ENCODE data around the gene C2orf68.
"Not testable (repeated sequence)": the region's sequence is repeated elsewhere in the genome, so short reads cannot be mapped to it uniquely, and the experiment has no call there.

The C2orf68 gene

DNA sequence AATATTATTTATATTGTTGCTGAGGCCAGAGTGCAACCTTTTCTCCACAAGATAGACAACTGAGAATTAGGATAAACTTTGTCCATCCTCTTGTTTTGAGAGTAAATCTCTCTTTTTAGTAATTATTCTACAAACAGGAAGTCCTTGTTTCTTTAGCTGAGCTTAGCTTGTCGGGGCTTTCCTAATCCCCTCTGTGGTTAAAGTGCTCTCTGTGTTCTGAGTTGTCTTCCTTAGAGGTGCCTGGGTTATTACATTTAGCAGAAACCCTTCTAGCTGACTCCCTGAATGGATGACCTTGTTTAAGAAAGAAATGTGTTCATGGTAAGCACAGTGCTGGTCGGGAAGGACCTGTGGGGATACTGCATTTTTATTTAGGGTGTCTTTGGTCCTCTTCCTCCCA, 16.8 kb upstream of the C2orf68 start:
- DNase-seq, result no peak

DNA sequence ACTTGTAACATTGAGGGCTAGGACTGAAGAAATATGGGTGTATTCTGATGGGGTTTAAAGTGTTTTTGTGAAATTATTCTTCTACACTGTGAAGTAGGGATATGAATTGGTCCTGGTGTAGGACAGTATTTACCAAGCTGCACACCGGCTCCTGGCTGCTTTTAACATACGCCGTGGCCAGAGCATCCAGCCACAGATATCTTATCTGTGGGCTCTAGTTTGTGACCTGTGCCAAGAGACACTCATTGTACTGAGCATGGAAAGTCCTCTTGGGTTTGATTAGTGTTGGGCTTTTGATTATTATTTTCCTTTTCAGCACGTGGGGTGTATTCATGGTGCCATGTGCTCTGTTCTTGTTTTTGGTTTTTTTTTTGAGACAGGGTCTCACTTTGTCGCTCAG, 12.1 kb upstream of the C2orf68 start:
- no peak for DNase-seq

DNA sequence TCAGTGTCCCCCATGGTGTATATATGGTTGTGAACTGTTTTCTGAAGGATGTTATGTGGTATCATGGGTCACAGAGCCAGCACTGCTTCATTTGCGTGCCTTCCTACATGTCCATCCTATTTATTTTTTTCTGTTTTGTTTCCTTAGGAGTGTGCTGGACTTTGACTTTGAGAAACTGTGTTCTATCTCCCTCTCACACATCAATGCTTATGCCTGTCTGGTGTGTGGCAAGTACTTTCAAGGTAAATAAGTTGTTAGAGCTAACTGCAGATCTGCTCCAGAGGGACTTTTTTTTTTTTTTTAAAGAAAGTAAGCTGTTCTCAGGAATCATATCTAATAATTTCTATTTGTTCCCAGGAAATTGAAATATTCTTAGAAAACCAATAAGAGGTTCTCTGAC, 9.5 kb upstream of the C2orf68 start:
- no peak for DNase-seq

DNA sequence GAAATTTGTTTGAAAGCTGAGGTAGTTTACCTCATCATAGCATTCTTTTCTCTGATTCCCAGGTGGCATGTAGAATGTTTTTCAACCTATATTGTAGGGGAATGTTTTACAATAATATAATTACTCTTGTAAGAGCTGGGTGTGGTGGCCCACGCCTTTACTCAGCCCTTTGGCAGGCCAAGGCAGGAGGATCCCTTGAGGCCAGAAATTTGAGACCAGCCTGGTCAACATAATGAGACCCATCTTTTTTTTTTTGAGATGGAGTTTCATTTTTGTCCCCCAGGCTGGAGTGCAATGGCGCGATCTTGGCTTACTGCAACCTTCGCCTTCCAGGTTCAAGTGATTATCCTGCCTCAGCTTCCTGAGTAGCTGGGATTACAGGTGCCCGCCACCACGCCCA, 7.8 kb upstream of the C2orf68 start:
- no peak for DNase-seq

DNA sequence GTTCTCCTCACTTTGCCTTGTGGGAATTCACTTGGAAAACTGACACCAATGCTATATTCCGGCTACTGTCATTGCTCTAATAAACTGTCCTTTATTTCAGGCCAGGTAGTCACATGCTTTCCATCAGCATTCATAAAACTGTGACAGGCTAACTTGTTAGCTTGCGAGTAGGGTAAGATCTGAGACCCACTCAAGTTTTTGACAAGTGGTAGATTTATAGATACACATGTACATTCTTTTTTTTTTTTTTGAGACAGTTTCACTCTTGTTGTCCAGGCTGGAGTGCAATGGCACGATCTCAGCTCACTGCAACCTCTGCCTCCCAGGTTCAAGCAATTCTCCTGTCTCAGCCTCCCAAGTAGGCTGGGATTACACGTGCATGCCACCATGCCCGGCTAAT, 5.9 kb upstream of the C2orf68 start:
- DNase-seq, result not testable (repeated sequence)

DNA sequence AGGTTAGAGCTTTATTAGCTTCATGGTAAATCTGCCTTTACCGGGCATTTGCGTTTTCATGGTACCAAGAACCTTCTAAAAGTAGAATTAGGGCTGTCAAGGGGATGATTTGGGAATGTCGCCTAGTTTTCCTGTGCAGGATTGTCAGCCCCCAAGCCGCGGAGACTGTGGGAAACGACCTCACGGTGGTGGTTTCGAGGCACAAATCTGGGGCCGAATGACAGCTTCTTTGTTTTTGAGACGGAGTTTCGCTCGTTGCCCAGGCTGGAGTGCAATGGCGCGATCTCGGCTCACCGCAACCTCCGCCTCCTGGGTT, 3.5 kb upstream of the C2orf68 start:
- no peak for DNase-seq

DNA sequence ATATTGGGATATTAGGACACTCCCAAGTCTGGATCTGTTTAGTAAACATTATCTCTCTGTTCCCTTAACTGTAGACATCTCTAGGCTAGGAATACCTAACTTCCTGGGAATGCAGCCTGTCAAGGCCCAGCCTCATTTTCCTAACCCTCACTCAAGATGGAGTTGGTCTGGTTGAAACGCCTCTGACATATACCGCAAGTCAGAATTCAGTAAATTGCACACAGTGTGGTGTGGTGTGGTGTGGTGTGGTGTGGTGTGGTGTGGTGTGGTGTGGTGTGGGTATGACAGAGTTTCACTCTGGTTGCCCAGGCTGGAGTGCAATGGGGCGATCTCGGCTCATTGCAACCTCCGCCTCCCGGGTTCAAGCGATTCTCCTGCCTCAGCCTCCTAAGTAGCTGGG, 2.9 kb upstream of the C2orf68 start:
- not testable (repeated sequence) for DNase-seq

DNA sequence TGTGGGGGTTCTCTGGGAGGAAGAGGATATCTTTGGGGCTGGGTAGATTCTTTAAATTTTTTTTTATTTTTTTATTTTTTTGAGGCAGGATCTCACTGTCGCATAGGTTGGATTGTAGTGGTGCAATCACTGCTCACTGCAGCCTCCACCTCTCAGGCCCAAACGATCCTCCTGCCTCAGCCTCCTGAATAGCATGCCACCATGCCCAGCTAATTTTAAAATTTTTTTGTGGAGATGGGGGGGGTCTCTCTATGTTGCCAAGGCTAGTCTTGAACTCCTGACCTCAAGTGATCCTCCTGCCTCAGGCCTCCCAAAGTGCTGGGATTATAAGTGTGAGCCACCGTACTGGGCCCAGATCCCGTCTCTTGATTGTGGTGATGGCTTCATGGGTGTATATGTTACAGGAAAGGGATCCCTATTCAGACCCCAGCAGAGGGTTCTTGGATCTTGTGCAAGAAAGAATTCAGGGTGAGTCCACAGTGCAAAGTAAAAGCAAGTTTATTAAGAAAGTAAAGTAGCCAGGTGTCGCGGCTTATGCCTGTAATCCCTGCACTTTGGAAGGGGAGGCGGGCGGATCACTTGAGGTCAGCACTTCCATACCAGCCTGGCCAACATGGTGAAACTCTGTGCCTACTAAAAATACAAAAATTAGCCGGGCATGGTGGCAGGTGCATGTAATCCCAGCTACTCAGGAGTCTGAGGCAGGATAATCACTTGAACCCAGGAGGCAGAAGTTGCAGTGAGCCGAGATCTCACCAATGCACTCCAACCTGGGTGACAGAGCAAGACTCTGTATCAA, 2.0 kb upstream of the C2orf68 start:
- no peak for DNase-seq

DNA sequence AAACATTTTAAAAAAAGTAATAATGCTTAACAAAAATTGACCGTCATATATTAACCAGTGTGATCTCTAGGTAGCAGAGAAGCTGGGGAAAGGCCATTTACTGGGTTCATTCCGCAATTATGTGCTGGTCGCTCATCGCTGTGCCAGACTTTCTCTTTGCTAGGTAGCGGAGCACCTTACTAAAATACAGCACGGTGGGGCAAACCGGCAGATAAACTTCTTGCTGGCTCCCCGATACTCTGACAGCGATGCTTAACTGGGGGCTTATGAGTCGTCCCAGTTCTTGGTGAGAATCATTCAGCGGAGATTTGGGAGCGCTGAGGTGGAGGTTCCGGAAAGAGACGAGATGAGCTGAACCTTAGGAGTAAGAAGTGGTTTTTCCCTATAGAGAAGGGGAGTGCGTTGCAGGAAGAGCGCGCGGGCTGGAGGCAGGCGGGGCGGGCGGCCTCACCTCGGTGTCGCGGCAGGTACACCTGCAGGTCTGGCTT, 605 bp downstream of the C2orf68 start:
- no peak for DNase-seq

DNA sequence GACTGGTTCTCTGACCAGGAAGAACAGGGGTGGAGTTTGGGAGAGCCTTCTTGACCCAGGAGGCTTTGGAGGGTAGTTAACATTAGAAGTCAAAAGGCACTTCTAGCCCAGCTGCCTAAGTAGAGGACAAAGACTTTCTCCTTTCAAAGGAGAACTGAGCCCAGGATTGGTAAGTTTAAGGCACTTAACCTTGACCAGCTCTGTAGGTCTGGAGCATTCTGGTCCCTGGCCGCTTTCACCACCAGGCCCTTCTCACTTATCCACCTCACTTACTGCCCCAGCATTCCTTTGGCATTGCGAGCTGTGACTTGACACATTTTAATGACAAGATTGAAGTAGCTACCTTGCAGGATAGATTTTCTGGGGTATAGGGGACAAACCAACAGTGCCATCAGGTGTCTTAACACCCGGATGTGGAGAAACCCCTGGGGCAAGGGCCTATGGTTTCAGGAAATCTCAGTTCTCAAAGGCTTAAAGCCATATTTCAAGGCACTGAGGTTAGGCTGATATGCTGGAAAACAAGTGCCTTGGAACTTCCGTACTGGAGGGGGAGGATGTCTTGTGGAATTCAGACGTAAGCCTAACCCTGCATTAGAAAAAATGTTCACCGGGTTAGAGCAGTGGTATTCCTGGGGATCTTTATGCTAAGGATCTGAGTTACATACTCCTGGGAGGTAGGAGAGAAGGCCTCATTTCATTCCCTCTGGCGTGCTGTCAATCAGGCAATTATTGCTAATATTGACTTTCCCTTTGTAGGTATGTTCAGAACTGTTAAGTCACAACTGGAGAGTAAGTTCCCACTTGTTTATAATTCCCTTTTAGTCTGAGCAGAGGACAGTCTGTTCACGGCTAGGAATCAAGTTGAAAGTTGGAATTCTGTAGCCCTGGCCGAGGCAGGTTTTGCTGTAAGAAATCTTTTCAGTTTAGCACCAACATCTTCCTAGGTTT, 4.3 kb downstream of the C2orf68 start:
- DNase-seq, result no peak

DNA sequence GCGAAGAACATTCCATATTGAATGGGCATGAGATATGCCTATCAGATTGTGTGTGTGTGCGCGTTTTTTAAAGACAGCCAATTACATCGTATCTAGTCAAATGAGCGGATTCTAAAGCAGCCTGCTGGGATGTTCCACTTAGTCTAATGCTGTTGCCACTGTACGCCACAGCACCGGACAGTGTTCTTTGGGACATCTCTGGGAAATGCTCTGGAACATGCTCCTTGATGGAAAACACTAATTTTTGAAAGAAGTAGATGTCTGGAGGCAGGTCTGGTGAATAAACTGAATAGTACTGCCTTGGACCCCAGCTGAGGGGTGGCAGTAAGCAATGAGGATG, 5.8 kb downstream of the C2orf68 start:
- DNase-seq, result no peak

DNA sequence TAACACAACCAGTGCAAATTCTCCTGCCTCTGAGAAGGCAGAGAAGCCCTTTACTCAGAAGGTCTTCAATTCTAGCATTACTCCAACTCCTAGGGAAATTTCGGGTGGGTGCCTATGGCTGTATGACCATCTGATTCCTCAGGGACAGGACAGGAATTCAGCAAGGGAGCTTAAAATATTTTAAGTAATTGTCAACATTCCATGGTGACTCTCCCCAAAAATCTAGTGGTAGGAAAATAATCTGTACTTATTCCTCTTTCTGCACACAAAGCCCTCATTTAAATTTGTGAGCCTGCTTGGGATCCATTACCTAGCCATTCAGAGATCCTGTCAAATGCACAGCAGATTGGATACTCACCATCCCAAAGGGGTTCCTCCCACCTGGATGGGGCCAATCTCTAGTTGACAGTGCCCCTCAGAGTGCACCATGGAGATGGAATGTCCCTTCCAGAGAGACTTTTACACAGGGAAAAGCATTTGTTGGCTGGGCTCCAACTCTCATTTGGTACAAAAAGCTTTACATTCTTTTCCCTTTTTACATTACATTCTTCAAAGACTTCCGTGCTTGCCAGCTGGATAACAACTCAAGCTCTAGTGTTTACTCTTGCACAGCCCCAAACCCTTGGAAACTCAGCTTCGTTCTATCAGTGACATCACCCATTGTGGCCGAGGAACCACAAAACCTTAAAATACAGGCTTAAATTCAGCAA, 6.3 kb downstream of the C2orf68 start:
- peak; percentile 40 for DNase-seq

DNA sequence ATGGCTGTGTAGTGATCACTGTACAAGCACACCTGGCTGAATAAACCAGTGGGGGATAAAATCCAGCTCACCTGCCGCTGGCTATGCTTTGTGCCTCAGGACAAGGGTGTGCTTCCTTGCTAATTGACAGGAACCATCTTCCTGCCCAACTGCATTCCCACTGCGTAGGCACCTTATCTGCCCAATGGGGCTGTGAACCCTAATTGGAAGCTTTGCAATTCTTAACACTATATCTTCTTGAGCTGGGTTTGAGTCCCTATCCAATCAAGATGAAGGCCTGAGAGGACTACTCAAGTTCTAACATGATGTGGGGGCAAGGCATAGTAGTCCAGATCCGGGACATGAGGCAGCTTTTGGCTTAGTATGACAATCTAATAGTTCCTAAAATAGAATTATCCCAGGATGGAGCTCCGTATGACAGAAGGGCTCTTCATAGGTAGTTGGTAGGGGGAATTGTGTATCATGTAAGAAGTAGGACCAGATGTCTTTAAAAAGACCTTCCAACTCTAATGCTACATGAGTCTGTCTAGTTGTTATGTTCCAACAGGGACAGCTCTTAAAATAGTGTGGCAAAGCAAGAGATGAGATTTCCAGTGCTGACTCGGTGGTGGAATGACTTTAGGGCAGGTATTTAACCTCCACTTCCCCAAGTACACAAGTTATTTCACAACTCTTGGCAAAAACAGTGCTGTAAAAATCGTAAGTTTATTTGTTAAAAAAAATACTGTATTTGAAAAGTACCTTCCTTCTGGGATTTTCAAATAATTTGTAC, 7.1 kb downstream of the C2orf68 start:
- no peak for DNase-seq

DNA sequence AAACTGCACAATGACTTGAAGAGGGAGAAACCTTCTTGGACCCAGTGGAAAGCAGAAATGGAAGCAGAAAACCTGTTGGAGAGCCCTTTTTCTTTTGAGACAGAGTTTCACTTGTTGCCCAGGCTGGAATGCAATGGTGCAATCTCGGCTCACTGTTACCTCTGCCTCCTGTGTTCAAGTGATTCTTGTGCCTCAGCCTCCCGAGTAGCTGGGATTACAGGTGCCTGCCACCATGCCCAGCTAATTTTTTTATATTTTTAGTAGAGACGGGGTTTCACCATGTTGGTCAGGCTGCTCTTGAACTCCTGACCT, 7.8 kb downstream of the C2orf68 start:
- not testable (repeated sequence) for DNase-seq

DNA sequence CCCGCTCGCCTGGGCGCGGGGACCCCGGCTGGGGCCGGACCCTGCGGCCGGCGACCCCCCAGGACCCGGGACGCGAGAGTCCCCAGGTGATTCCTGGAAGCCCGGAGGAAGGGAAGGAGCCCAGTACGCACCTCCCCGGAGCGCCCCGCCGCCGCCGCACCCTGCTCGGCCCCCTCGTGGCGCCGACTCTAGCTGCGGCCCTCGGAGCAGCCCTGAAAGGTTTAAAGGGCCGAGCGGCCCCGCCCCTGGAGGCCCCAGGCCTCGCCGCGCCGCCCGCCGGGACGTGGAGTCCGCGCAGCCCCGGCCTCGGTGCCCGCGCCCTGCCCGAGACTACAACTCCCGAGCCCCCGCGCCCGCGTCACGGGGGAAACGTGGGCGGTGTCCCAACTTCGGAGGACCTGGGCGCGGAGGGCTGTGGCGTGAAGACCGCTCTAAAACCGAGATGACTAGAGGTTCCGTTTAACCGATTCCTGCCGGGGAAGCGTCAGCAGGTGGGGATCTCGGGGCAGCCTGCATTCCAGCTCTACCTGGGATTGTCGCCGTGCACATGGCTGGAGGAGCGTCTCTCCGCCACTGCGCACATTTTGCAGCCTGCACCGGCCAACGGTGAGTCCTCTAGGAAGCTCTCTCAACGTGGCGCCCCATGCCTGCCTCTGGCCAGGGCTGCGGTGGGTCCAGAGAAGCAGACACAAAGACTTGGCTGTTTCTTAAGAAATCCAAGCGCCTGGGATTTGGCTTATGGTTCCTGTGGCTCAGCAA, 9.2 kb downstream of the C2orf68 start, which contains the start of gene TMEM150A:
TMEM150A (minus strand) TSS at position 223 of the 759 bp plus-strand sequence. CDS start 750 bp downstream, outside the sequence.
- peak; percentile 83 for DNase-seq

DNA sequence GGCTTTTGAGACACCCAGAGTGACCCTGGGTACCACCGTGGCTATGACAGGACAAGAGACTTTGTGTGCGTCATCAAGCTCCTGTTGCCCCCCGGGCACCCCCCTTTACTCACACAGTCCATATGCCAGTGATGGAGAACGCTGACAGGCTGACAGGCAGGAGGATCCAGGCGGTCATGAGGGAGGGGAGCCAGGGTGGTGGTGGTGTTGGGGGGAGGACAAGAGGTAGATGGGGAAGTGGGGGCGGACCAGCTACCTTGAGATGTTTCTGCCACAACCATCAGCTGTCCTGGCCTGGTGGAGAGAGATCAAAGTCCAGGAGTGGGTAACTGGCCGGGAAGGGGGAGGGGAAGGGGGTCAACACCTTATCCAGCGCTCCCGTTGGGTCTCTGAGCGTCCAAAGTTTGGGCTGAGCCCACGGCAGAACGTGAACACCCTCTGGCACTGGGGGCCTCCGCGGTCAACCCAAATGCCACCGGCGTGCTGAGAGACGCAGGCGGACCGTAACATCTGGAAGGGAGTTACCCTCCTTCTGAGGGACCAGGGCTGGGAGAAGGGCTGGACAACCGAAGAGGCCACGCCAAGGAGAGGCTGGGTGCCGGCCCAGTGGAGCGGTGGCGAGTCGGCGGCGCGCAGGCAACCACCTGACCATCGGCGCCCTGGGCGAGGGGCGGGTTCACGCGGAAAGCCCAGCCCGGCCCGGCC, 9.9 kb downstream of the C2orf68 start:
- no peak for DNase-seq

DNA sequence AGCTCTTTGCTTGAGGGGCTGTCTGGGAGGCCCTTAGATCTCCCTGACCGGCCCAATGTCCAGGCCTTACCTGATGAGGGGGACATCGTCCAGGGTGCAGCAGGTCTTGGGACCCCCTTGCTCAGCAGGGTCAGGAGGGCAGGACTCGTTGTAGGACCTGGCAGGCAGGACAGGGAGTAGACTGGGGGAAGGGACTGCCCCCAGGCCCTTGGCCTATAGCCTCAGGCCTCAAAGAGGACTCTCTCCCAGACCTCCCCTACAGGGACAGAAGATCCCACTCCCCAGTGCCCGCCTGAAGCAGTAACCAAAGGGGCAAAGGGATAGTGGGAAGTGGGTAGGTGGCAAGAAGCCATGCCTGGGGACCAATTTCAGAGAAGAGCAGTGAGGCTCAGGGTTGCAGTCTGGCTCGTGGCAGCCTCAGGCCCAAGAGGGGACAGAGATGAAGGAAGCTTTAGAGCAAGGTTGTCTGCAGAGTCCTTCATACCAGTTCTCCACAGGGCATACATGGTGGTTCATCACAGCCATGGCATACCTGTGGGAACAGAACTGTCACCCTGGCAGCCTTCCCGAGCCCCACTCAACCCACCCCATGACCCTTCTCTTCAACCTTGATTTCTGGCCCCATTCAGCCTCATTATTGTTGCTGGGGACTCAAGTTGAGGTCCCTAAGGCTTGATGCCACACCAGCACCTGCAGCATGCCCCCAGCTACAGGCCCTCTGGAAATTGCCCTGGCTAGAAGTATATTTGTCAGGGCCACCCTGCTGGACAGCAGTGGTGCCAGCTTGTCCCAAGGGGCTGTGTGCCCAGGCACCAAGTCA, 10.7 kb downstream of the C2orf68 start:
- DNase-seq, result no peak

DNA sequence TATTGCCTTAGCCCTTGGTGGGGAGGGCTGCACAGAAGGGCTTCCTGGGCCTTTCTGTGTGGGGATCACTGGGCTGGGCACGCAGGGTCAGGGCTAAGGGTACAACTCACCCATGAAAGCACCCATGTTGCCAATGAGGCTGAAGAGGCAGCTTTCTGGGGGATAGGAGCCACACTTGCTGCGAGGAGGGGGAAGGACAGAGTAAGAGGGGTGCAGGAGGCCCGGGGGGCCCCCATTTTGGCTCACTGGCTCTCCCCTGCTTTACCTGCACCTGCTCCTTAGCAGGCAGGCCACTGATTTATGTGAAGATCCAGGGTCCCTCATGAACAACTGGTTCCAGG, 11.7 kb downstream of the C2orf68 start:
- DNase-seq, result no peak

DNA sequence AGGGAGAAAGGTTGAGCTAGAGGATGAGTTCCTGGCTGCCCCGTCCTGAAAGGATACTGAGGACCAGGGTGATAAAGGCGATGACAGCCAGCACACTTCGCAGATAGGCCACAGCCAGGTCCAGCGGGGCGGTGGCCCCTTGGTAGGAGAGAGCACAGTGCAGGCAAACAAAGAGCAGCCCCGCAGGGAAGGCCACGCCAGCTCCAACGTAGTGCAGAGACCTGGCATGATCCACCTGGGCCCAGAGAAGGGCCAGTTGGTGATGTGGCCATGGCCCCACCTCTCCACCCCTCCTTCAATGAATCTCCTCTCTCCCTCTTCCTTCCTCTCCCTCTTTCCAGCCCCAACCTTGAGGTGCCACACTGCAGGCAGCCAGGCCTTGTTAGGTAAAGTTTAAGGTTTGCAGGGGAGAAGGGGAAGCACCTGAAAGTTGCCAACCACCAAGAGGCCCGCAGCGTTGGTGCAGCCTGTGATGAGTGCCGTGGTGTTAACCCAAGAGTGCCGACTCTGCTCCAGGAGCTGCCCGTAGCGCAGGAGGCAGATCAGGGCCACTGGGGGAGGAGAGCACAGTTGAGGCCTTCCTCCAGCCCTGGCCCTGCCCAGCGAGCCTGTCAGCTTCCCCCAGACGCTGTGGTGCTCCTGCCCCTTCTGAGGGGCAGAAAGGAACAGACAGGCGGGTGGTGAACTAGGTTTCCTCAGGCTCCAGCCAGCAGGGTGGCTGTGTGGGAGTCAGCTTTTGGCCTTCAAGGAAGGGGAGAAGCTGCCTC, 12.2 kb downstream of the C2orf68 start:
- no peak for DNase-seq
